CD4-positive, alpha-beta T cell (primary cell): ENCODE measurements around the gene GRM8. TPM values are rescaled to one million over a fixed set of nuclear protein-coding genes. Genes with fewer than 3 reads are reported as not detected.

Source experiments
- ATAC-seq: fragments of 200-7000 bp; cut with Tn5 transposase; one replicate; pipeline ENCODE4 v1.10.0; 2022; ENCODE audit warnings: mild to moderate bottlenecking; ENCODE audit not compliant: poor library complexity
- CTCF ChIA-PET: fragments of 350-600 bp; sonication (Branson Sonifier 250); formaldehyde crosslinking; loops from one replicate; lab custom pipeline; 2021; ENCODE audit warnings: antibody characterized with exemption, inconsistent platforms; lab: Charles Lee
- POLR2A ChIA-PET: fragments of 350-600 bp; sonication (Branson Sonifier 250); formaldehyde crosslinking; loops from one replicate; lab custom pipeline; 2021; ENCODE audit warnings: antibody characterized with exemption, inconsistent platforms; lab: Charles Lee
- DNase-seq, 14 experiments: peaks; one replicate each; pipeline ENCODE4 v3.0.0-alpha.2; 2013 to 2020; ENCODE audit warnings: mixed read lengths in 2 of 14
- H3K27ac ChIP-seq, 2 donors: one replicate each; pipeline versions ENCODE4 v1.5.1 to v1.7.0; 2013; ENCODE audit warnings: low read length in 2 of 2, low read depth in 1 of 2, mild to moderate bottlenecking in 1 of 2
- H3K27me3 ChIP-seq, 2 experiments: 1 replicate in 1 of 2; 2 replicates in 1 of 2; pipeline versions ENCODE4 v1.6.1 to v1.7.0; 2013; ENCODE audit warnings: low read length in 2 of 2, control low read depth in 1 of 2, mild to moderate bottlenecking in 1 of 2, moderate library complexity in 1 of 2; ENCODE audit not compliant: insufficient read depth in 2 of 2, control insufficient read depth in 1 of 2
- H3K36me3 ChIP-seq: one replicate; pipeline ENCODE4 v1.6.1; 2013; ENCODE audit warnings: low read length, control low read depth; ENCODE audit not compliant: insufficient read depth
- H3K4me1 ChIP-seq: one replicate; pipeline ENCODE4 v1.6.1; 2013; ENCODE audit warnings: low read length, control low read depth; ENCODE audit not compliant: insufficient read depth
- H3K4me3 ChIP-seq: one replicate; pipeline ENCODE4 v1.5.1; 2013; ENCODE audit warnings: mild to moderate bottlenecking, low read length, moderate library complexity
- H3K9me3 ChIP-seq, 2 experiments: 1 replicate in 1 of 2; 2 replicates in 1 of 2; pipeline versions ENCODE4 v1.6.1 to v1.7.0; 2013; ENCODE audit warnings: low read length in 2 of 2, mild to moderate bottlenecking in 2 of 2, control low read depth in 1 of 2, moderate library complexity in 1 of 2; ENCODE audit not compliant: control insufficient read depth in 1 of 2, insufficient read depth in 1 of 2
- H3K27ac Mint-ChIP-seq: one replicate; pipeline ENCODE4 v1.8.0; 2020; ENCODE audit warnings: mixed read lengths
- H3K27me3 Mint-ChIP-seq: one replicate; pipeline ENCODE4 v1.8.0; 2021; ENCODE audit warnings: mixed read lengths
- H3K36me3 Mint-ChIP-seq: one replicate; pipeline ENCODE4 v1.8.0; 2021; ENCODE audit warnings: low read depth, mixed read lengths
- H3K4me1 Mint-ChIP-seq: one replicate; pipeline ENCODE4 v1.8.0; 2021; ENCODE audit warnings: low read depth, mixed read lengths
- H3K4me3 Mint-ChIP-seq: one replicate; pipeline ENCODE4 v1.8.0; 2020; ENCODE audit warnings: mild to moderate bottlenecking, mixed read lengths
- H3K9me3 Mint-ChIP-seq: one replicate; pipeline ENCODE4 v1.8.0; 2020; ENCODE audit warnings: mixed read lengths
- CTCF ChIP-seq: fragments of 200-600 bp; IDR thresholded peaks from one replicate; pipeline ENCODE4 v1.8.0; 2022; ENCODE audit warnings: antibody characterized with exemption, mild to moderate bottlenecking
- intact Hi-C, 2 experiments: fragments of 100-400 bp; cut with DNase I in 1 of 2; cut with micrococcal nuclease in 1 of 2; formaldehyde crosslinking; loops; one replicate each; pipeline versions ENCODE4 v1.15.1 to v1.9.0; 2023 to 2025; cut with DNase I, micrococcal nuclease
- total RNA-seq, 174 experiments: library from RNA in 2 of 174; stranded (reverse) in 2 of 174; gene quantifications; one replicate each; pipeline ENCODE4 v1.2.3 and lab custom pipeline; 2021 to 2026

Gene GRM8
- total RNA-seq, 2 experiments from 2014 or later, result not detected

GRCh38 chr7:126453104-126453503, 799.6 kb downstream of the GRM8 start:
- no peak overlapping the region for H3K4me3 ChIP-seq
- no peak overlapping the region for H3K27ac Mint-ChIP-seq
- ATAC-seq (no peak), DNase-seq (no peak)
- no peaks in the 10 kb centered on the region for H3K9me3 ChIP-seq
- intact Hi-C loops, result no loop called here
- ChIA-PET CTCF (no interaction called here), POLR2A (no interaction called here)
- no peak overlapping the region for H3K4me3 Mint-ChIP-seq
- H3K4me1 Mint-ChIP-seq, result no peaks in the 10 kb centered on the region
- no peaks in the 10 kb centered on the region for H3K4me1 ChIP-seq
- H3K36me3 Mint-ChIP-seq, result no peaks in the 10 kb centered on the region
- TF ChIP-seq CTCF, result no peak
- H3K27ac ChIP-seq, result no peak overlapping the region
- H3K27me3 ChIP-seq, result no peaks in the 10 kb centered on the region
- no peaks in the 10 kb centered on the region for H3K36me3 ChIP-seq
- peaks cover 6% of the 10 kb centered on the region for H3K9me3 Mint-ChIP-seq
- no peaks in the 10 kb centered on the region for H3K27me3 Mint-ChIP-seq

DNA sequence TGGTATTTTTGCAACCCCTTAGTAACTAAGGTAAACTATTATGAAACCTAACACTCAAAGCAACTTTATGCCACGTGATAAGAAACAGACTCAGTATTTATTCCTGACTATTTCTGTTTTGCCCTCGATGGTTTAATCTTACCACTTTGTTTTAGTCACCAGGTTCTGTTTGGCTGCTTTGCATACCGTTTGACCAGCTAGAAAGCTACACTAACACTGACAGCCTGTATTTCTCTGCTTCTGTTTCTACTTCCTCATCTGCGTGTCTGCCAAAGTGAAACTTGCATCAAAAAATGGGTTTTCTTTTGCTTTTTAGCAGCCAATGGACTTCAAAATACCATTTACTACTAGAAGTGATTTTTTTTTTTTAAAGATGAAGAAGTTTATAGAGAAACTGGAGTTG, 802.5 kb downstream of the GRM8 start:
- POLR2A ChIA-PET, result no interaction called here
- DNase-seq (no peak), ATAC-seq (no peak)
- Mint-ChIP-seq H3K4me3 (no peak overlapping the region), H3K9me3 (peaks cover 8% of the 10 kb centered on the region), H3K4me1 (no peaks in the 10 kb centered on the region), H3K27ac (no peak overlapping the region), H3K36me3 (no peaks in the 10 kb centered on the region), H3K27me3 (no peaks in the 10 kb centered on the region)
- intact Hi-C loops, result no loop called here
- H3K9me3 ChIP-seq, result no peaks in the 10 kb centered on the region
- no peak overlapping the region for H3K27ac ChIP-seq
- no peak overlapping the region for H3K4me3 ChIP-seq
- no peak for TF ChIP-seq CTCF
- H3K4me1 ChIP-seq, result no peaks in the 10 kb centered on the region
- no peaks in the 10 kb centered on the region for H3K36me3 ChIP-seq
- CTCF ChIA-PET, result no interaction called here
- H3K27me3 ChIP-seq, result no peaks in the 10 kb centered on the region

GRCh38 chr7:126449611-126450268, 803.0 kb downstream of the GRM8 start:
- Histone ChIP-seq H3K9me3 (no peaks in the 10 kb centered on the region), H3K27ac (no peak overlapping the region), H3K4me1 (no peaks in the 10 kb centered on the region), H3K4me3 (no peak overlapping the region), H3K36me3 (no peaks in the 10 kb centered on the region), H3K27me3 (no peaks in the 10 kb centered on the region)
- ChIA-PET POLR2A (no interaction called here), CTCF (no interaction called here)
- H3K4me1 Mint-ChIP-seq, result no peaks in the 10 kb centered on the region
- DNase-seq (no peak), ATAC-seq (no peak)
- H3K36me3 Mint-ChIP-seq, result no peaks in the 10 kb centered on the region
- intact Hi-C loops, result no loop called here
- H3K4me3 Mint-ChIP-seq, result no peak overlapping the region
- H3K27me3 Mint-ChIP-seq, result no peaks in the 10 kb centered on the region
- H3K9me3 Mint-ChIP-seq, result peaks cover 8% of the 10 kb centered on the region
- H3K27ac Mint-ChIP-seq, result no peak overlapping the region
- TF ChIP-seq CTCF, result no peak
